SJSA1 (cell line): ENCODE data around the gene NCKAP5. TPM values are rescaled to one million over a fixed set of nuclear protein-coding genes. Genes with fewer than 3 reads are reported as not detected.

Source experiments
- DNase-seq, 2 experiments: peaks; one replicate each; pipeline ENCODE4 v3.0.0-alpha.2; 2015 to 2020; ENCODE audit warnings: low spot score in 2 of 2, low read depth in 1 of 2
- H3K27ac ChIP-seq: fragments of 250-450 bp; sonication (Bioruptor Pico); 2 replicates; pipeline ENCODE4 v1.5.1; 2020; ENCODE audit warnings: mild to moderate bottlenecking, moderate library complexity
- H3K27me3 ChIP-seq: fragments of 250-450 bp; sonication (Bioruptor Pico); replicated peaks from 2 replicates; pipeline ENCODE4 v1.5.1; 2020; ENCODE audit warnings: mild to moderate bottlenecking, moderate library complexity
- H3K36me3 ChIP-seq: fragments of 250-450 bp; sonication (Bioruptor Pico); 2 replicates; pipeline ENCODE4 v1.5.1; 2020; ENCODE audit warnings: mild to moderate bottlenecking
- H3K4me1 ChIP-seq: fragments of 250-450 bp; sonication (Bioruptor Pico); replicated peaks from 2 replicates; pipeline ENCODE4 v1.6.1; 2021; ENCODE audit warnings: mild to moderate bottlenecking
- H3K4me3 ChIP-seq: fragments of 250-450 bp; sonication (Bioruptor Pico); 2 replicates; pipeline ENCODE4 v1.5.1; 2020; ENCODE audit warnings: mild to moderate bottlenecking
- H3K9me3 ChIP-seq: fragments of 250-450 bp; sonication (Bioruptor Pico); replicated peaks from 2 replicates; pipeline ENCODE4 v1.5.1; 2020; ENCODE audit warnings: mild to moderate bottlenecking
- total RNA-seq: library from RNA; depleted of rRNA; stranded (reverse); fragments of >200 nt; shearing (Covaris generic); gene quantifications from 2 replicates; pipeline ENCODE4 v1.2.3, GENCODE V29; 2014

Gene NCKAP5
- total RNA-seq, 1 experiment from 2014 or later = 2.5 TPM

DNA sequence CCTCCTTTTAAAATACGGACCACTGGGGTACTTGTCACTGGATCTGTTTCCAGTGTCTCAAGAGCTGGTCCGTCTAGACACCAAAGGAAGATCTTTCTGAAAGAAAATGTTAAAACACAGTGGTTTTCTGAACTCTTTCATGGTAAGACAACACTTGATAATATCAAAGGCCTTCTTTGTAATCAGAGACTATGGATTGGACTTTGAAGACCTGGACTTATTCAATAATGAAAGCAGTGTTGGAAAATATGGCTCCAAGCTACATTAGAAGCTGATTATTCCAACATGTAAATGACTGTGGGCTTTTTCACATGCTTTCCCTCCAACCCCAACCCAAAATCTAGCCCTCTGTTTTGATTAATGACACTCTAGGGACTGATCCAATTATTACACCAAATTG is 568.8 kb downstream of the NCKAP5 start:
- no peaks in the 10 kb centered on the region; the same call in 1 of the 2 replicates for H3K9me3 ChIP-seq

DNA sequence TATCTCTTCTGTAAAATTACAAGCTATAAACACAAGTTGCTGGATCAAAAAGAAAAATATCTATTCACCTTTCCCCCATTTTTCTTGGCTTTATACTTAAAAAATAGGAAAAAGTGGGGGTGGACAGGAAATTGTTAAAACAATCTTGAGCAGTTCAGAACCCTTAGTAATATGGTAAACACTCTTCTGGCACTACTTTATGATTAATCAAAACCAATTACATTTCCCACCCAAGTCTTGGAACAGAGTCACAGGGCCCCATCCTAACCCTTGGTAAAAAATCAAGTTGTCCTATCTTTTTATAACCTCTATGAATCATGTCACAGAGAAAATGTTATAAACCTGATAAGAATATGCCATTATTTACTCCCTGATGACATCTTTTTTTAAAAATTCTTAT is 570.0 kb downstream of the NCKAP5 start:
- Histone ChIP-seq H3K27ac (no peak overlapping the region), H3K9me3 (no peaks in the 10 kb centered on the region; the same call in 1 of the 2 replicates), H3K36me3 (no peaks in the 10 kb centered on the region), H3K4me1 (no peaks in the 10 kb centered on the region), H3K27me3 (no peaks in the 10 kb centered on the region), H3K4me3 (no peak overlapping the region)
- DNase-seq = no peak

More for the DNA sequence above, 568.8 kb downstream of the NCKAP5 start:
- H3K36me3 ChIP-seq = no peaks in the 10 kb centered on the region
- no peaks in the 10 kb centered on the region for H3K4me1 ChIP-seq
- no peak overlapping the region for H3K4me3 ChIP-seq
- no peaks in the 10 kb centered on the region for H3K27me3 ChIP-seq
- H3K27ac ChIP-seq = no peak overlapping the region
- DNase-seq = no peak

DNA sequence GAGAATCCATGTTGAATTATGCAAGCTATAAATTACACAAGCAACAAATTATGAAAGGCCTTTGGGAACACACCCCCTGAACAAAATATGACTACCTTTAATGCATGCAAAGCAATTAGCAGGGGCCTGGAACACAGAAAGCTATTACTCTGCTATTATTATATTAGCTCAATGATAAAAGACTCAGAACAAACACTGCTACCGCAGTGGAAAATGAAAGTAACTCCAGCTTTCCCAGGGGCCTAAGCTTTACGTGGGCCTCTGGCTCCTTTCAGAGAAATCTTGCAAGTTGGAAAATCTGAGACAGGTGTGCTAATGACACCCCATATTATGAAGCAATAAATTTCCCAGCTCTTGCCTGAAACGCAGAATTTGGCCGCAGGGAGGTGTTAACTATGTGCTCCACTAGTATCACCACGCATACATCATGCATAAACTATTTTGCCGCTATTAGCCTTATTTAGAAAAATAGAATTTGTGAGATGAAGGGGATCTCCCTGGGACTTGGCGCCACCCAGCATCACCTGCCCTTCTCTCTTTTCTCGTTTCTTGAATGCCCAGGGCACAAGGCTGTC is 576.7 kb downstream of the NCKAP5 start:
- Histone ChIP-seq H3K27me3 (no peaks in the 10 kb centered on the region), H3K36me3 (no peaks in the 10 kb centered on the region), H3K4me3 (no peak overlapping the region), H3K9me3 (no peaks in the 10 kb centered on the region), H3K27ac (no peak overlapping the region), H3K4me1 (no peaks in the 10 kb centered on the region)
- DNase-seq = no peak

DNA sequence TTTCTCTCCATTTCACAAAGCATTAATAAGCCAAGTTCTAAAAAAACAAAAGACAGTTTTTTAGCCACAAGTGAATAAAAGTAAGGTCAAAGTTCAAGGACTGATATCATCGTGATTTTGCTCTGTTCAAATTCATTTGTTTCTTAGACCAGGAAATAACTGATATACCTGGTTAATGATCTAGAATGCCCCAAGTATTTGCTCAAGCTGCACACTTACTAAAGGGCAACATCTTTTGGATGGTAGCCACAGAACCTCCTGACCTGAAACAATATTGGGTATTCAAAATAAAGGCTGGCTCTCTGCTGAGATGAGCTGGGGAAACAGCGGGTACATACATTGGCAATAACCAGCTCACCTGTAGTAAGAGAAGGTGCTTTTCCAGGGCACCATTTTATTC is 583.5 kb downstream of the NCKAP5 start:
- Histone ChIP-seq H3K4me3 (no peak overlapping the region), H3K27me3 (no peaks in the 10 kb centered on the region), H3K4me1 (no peaks in the 10 kb centered on the region), H3K27ac (no peak overlapping the region), H3K36me3 (no peaks in the 10 kb centered on the region), H3K9me3 (no peaks in the 10 kb centered on the region)
- no peak for DNase-seq

DNA sequence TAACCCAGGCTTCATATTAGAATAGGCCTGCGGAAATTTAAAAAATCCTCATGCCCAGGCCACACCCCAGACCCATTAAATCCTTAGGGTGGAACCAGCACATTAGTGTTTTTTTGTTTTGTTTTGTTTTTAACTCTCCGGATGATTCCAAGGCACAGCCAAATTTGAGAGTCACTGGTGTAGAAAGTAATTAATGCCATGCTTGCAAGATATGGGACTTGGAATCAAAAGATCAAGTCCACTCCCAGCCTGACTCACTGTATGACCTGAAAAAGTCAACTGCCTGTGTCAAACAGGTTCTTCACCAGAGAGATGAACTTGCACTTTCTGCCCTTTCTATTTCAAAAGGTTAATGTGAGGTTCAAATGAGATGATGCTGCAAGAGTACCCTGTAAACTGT is 588.0 kb downstream of the NCKAP5 start:
- no peaks in the 10 kb centered on the region for H3K9me3 ChIP-seq
- no peak overlapping the region for H3K4me3 ChIP-seq
- peaks cover under 1% of the 10 kb centered on the region for H3K4me1 ChIP-seq
- DNase-seq = no peak
- H3K27ac ChIP-seq = no peak overlapping the region
- H3K27me3 ChIP-seq = no peaks in the 10 kb centered on the region
- H3K36me3 ChIP-seq = no peaks in the 10 kb centered on the region

DNA sequence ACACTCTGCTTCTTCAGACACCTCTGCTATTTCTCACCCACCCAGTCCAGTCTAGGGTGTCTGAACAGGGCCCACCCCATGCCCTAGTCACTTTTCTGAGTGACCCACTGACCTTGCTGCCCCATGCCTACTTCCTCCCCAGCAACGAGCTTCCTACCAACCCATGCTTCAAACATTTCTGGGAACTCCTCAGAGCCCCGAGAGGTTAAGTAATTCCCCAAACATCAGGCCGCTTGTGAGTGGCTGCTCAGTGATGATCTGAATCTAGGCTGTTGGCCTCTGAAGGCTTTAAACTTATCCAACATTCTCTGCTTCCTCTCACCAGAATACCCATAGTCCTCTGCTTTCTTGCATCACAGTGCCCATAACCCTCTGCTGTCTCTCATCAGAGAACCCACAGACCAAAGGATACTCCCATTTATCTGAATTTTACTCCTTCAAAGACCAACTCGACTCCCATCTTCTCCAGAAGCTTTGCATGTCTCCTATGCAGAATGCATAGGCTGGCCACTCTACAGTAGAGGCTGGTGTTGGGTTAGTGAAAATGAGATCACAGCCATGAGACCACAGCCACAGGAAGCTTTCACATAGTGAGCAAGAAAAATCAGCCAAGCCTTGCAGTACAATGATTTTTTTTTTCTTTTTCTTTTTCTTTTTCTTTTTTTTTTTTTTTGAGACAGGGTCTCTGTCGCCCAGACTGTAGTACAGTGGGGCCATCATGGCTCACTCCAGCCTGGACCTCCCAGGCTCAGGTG is 588.7 kb downstream of the NCKAP5 start:
- no peak overlapping the region for H3K27ac ChIP-seq
- DNase-seq = no peak
- peaks cover 8% of the 10 kb centered on the region for H3K4me1 ChIP-seq
- H3K9me3 ChIP-seq = no peaks in the 10 kb centered on the region
- no peak overlapping the region for H3K4me3 ChIP-seq
- H3K27me3 ChIP-seq = no peaks in the 10 kb centered on the region
- H3K36me3 ChIP-seq = no peaks in the 10 kb centered on the region

DNA sequence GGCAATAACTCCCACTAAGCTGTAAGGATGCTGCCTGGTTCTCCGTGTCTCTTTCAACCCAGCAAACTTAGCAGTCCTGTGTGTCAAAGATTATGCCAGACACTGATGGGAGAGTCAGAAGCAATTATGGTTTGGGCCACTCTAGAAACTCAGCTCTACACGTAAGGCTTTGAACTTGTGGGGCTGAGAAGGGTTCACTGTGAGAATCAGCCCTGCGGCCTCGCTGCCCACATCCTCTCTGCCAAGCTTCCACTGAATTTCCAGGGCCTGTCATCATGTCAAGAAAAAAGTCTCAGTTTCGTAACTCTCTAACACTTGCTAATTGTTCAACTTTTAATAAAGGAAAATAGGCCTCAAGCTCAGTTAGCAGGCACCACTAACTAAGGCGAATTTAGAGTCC is 589.4 kb downstream of the NCKAP5 start:
- Histone ChIP-seq H3K36me3 (no peaks in the 10 kb centered on the region), H3K4me1 (peaks cover 8% of the 10 kb centered on the region)

DNA sequence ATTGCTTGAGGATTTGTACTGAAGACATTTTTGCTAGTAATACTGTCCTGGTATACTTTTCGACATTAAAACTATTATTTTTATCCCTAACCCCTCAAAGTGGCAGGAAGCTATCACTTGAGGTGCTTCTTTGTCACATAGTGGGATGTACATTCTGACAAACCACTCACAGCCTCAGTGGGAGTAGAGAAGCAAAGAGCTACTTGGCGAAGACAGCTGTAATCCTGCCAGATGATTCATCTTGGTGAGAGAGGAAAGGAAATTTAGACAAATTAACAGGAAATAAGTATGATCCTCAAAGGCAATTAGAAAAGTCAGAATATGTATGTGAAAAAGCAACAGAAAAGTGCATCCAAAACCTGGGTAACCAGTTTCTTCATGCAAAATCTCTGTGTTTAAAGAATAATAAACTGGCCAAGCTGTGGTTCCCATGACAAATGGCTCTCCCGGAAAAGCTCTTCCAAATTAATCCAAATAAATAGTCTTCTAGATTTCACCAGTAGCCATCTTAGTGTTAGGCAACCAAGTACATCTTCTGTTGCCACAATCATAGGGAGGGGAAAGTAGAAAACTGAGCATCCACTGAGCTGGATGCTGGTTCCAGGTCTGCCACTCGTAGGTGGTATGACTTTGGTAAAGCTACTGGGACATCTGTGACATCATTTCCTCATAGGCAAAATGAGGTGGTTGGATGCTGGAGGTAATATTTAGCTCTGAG is 590.3 kb downstream of the NCKAP5 start:
- H3K9me3 ChIP-seq = no peaks in the 10 kb centered on the region
- no peak for DNase-seq
- no peak overlapping the region for H3K4me3 ChIP-seq
- H3K36me3 ChIP-seq = no peaks in the 10 kb centered on the region
- H3K4me1 ChIP-seq = peaks cover 8% of the 10 kb centered on the region
- H3K27me3 ChIP-seq = no peaks in the 10 kb centered on the region
- H3K27ac ChIP-seq = no peak overlapping the region

More for the DNA sequence above, 589.4 kb downstream of the NCKAP5 start:
- no peak for DNase-seq
- Histone ChIP-seq H3K27ac (no peak overlapping the region), H3K27me3 (no peaks in the 10 kb centered on the region), H3K4me3 (no peak overlapping the region), H3K9me3 (no peaks in the 10 kb centered on the region)

DNA sequence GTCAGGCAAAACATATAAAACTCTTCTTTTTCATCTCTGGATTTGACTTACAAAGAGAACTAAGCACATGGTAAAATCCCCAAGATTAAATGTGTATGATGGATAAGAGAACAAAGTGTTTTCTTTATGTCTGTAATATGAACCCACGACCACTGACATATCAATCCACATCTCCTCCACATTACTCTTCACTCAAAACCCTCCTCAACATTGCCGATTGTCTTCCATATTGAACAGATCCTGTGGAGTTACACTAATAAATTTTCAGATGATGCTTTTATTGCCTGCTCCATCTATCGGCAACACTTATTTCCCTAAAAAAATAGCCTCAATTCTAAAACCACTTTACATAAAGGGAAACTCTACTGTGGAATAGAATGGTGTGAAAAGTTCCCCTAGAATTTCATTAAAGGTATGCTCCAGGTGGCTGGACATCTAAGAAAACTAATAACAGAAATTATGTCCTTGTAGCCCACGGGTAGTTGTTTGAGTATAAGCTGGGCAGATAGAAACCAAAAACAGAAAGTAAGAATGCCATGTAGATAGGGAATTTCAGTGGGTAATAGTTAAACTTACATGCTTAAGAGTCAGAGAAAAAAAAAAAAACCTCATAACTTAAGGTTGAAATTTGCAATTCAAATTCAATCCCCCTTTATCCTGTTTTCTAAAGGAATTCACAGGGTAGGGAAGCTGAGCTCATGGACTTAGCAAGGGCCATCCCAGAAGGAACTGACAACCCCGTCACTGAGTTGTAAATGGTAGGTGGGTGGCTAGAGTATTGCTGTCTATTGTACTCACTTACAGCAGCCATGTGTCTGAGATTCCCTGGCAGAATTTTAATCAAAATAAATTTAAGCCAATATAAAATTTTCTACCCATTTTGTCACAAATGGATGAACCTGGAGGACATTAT is 592.8 kb downstream of the NCKAP5 start:
- H3K4me1 ChIP-seq = peaks cover 8% of the 10 kb centered on the region
- H3K36me3 ChIP-seq = no peaks in the 10 kb centered on the region
- no peak overlapping the region for H3K27ac ChIP-seq
- H3K27me3 ChIP-seq = no peaks in the 10 kb centered on the region
- H3K4me3 ChIP-seq = no peak overlapping the region
- no peaks in the 10 kb centered on the region for H3K9me3 ChIP-seq
- DNase-seq = no peak

DNA sequence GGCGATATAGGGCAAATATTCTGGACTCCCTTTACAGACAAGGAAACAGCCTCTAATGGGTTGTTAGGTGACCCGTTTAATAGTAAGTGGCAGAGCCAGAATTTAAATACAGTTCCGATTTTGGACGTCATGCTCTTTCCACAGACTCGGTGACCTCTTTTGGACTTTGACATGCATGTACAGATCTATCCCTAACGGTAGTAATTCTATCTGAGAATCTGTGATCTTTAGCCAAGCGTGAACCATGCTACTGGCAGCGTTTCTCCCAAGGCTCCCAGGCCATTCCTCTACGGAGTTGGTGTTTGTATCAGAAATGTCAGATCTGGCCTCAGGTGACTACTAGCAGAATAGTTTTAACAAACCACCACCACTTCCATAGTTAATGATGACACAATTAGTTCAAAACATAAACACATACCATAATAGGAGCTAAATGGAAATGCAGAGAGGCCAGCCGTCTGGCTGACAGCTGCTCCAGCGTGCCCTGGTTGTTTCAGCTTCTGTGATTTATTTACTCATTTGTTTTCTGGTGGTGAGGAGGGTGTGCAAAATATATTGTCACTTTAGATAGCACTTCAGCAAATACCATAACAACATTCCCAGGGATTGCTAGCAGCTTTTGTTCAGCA is 593.7 kb downstream of the NCKAP5 start:
- H3K4me1 ChIP-seq = peaks cover 8% of the 10 kb centered on the region
- H3K27ac ChIP-seq = no peak overlapping the region
- no peak overlapping the region for H3K4me3 ChIP-seq
- H3K9me3 ChIP-seq = no peaks in the 10 kb centered on the region
- peak in 1 of 2 experiments; percentile 5 for DNase-seq
- H3K36me3 ChIP-seq = no peaks in the 10 kb centered on the region
- H3K27me3 ChIP-seq = no peaks in the 10 kb centered on the region

DNA sequence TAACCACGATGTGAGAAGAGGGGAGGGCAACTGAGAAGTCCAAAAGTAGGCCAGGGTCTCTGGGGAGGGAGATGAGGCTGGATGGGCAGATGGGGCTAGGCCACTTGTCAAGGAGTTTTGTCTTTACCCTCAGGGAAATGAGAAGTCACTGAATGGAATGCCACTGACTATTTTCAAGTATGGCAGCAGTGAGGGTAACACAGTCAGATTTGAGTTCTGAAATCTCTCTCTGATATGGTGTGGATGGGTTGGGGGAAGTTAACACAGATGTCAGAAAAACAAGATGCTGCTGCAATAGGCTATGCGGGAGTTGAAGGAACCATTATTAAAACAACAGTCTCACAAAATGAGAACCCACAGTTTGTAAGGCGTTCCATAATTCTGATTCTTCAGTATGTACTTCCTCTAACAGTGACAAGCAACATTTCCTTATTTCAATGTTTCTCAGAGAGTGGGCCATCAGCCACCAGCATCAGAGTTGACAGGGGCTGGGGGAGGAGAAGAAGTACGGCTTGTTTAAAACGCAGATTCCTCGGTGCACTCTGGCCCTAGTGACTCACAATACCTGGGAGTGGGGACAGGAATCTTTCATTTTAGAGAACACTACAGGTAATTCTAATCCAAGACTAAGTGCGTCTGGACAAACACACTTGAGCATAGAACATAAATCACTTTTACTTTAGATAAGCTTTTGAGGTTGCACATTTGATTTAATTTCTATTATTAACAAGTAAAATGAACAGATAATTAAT is 596.8 kb downstream of the NCKAP5 start:
- no peak overlapping the region for H3K4me3 ChIP-seq
- peaks cover 8% of the 10 kb centered on the region for H3K4me1 ChIP-seq
- H3K27ac ChIP-seq = no peak overlapping the region
- no peaks in the 10 kb centered on the region for H3K27me3 ChIP-seq
- H3K36me3 ChIP-seq = no peaks in the 10 kb centered on the region
- no peaks in the 10 kb centered on the region for H3K9me3 ChIP-seq
- DNase-seq = no peak

DNA sequence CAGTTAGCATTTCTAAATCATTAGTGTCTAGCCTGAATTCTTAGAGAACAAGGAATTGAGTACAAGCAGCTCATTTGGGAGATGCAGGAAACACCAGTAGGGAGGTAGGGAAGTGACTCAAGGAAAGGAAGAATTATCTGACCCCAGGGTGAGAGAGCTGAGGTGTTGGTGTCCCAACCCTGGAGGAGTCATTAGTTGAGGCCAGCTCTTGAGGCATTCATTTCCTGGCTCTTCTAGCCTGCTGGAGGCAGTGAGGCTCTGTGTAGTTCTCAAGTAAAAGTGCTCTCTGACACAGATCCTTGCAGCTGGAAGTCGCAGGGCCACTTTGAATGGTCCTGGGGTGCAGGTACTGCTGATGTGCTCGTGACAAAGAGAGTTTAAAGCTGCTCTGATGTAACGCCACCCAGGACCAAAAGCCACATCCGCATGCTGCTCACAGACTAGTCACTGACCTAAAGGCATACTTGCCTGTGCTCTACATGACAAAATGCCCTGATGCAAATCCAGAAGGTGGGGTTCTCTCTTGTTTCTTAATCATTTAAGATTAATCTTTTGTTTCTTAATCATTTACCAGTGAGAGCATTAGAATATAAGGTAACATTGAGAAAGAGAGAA is 598.8 kb downstream of the NCKAP5 start:
- Histone ChIP-seq H3K27me3 (no peaks in the 10 kb centered on the region), H3K36me3 (no peaks in the 10 kb centered on the region), H3K4me3 (no peak overlapping the region), H3K27ac (no peak overlapping the region), H3K4me1 (no peaks in the 10 kb centered on the region), H3K9me3 (no peaks in the 10 kb centered on the region)
- DNase-seq = no peak
